K562 (cell line): ENCODE measurements around the gene DSTYK. TPM values are rescaled to one million over a fixed set of nuclear protein-coding genes. Genes with fewer than 3 reads are reported as not detected.
A peak's percentile ranks its signal among the peaks of the same experiment; 100 is the strongest.

ENCODE experiments used
- BACH1 ChIP-seq: fragments of 200-800 bp; sonication (Bioruptor generic); IDR thresholded peaks from 2 replicates; pipeline ENCODE4 v1.6.1; 2016; ENCODE audit warnings: missing genetic modification characterization, missing compliant biosample characterization
- BCL6 ChIP-seq: fragments of 250-450 bp; sonication (Bioruptor Pico); IDR thresholded peaks from 2 replicates; pipeline ENCODE4 v1.4.0; 2020
- CAMTA2 ChIP-seq: fragments of 250-450 bp; sonication (Bioruptor Pico); conservative IDR thresholded peaks from 2 replicates; pipeline ENCODE4 v1.5.1; 2022
- CC2D1A ChIP-seq: fragments of 450-650 bp; IDR thresholded peaks from 2 replicates; pipeline ENCODE4 v1.6.1; 2017; ENCODE audit warnings: mild to moderate bottlenecking
- CEBPB ChIP-seq: fragments of 450-650 bp; IDR thresholded peaks from 2 replicates; pipeline ENCODE4 v1.6.1; 2016; ENCODE audit warnings: missing genetic modification characterization, missing compliant biosample characterization
- CHD4 ChIP-seq: fragments of 200-600 bp; sonication (generic); IDR thresholded peaks from 3 replicates; pipeline ENCODE4 v1.6.1; 2012; ENCODE audit warnings: low read depth, mild to moderate bottlenecking, mixed read lengths, low read length, inconsistent platforms; ENCODE audit not compliant: insufficient read depth, insufficient replicate concordance, poor library complexity, severe bottlenecking
- CREB3L1 ChIP-seq: fragments of 450-650 bp; IDR thresholded peaks from 2 replicates; pipeline ENCODE4 v1.6.1; 2014; ENCODE audit warnings: low read depth, mild to moderate bottlenecking, moderate library complexity, borderline replicate concordance
- DEAF1 ChIP-seq: fragments of 450-650 bp; formaldehyde crosslinking; IDR thresholded peaks from 2 replicates; pipeline ENCODE4 v1.4.0; 2020; ENCODE audit warnings: mild to moderate bottlenecking, moderate library complexity
- DNMT1 ChIP-seq: fragments of 450-650 bp; IDR thresholded peaks from 2 replicates; pipeline ENCODE4 v1.6.1; 2016; ENCODE audit warnings: antibody characterized with exemption, mild to moderate bottlenecking
- ELK1 ChIP-seq: sonication (generic); formaldehyde crosslinking; IDR thresholded peaks from 2 replicates; pipeline ENCODE4 v1.8.1; 2022; ENCODE audit warnings: missing genetic modification reagents
- ETS1 ChIP-seq: conservative IDR thresholded peaks from 2 replicates; pipeline ENCODE4 v1.6.1; 2011; ENCODE audit warnings: low read depth, mild to moderate bottlenecking, low read length; ENCODE audit not compliant: control insufficient read depth
- FOS ChIP-seq: IDR thresholded peaks from 3 replicates; pipeline ENCODE4 v1.6.1; 2011; ENCODE audit not compliant: insufficient read length; ENCODE audit errors: extremely low read depth
- FOXP1 ChIP-seq: sonication (generic); formaldehyde crosslinking; IDR thresholded peaks from 2 replicates; pipeline ENCODE4 v1.8.0; 2022; ENCODE audit warnings: mild to moderate bottlenecking, missing genetic modification reagents
- GTF2E2 ChIP-seq: fragments of 200-800 bp; sonication (Bioruptor generic); IDR thresholded peaks from 2 replicates; pipeline ENCODE4 v1.6.1; 2016; ENCODE audit warnings: missing genetic modification characterization, missing compliant biosample characterization
- HDAC2 ChIP-seq: fragments of 450-650 bp; IDR thresholded peaks from 2 replicates; pipeline ENCODE4 v1.6.1; 2016; ENCODE audit warnings: mild to moderate bottlenecking
- KLF16 ChIP-seq: IDR thresholded peaks from 2 replicates; pipeline ENCODE4 v1.6.1; 2016; ENCODE audit warnings: antibody characterized with exemption
- MCM2 ChIP-seq: fragments of 450-650 bp; IDR thresholded peaks from 2 replicates; pipeline ENCODE4 v1.6.1; 2017; ENCODE audit warnings: low read depth, mild to moderate bottlenecking
- MED1 ChIP-seq: sonication (generic); formaldehyde crosslinking; IDR thresholded peaks from 2 replicates; pipeline ENCODE4 v1.8.1; 2023; ENCODE audit warnings: missing genetic modification reagents, borderline replicate concordance
- NFIX ChIP-seq: fragments of 250-450 bp; sonication (Bioruptor Pico); IDR thresholded peaks from 2 replicates; pipeline ENCODE4 v1.4.0; 2020; ENCODE audit warnings: low read depth, mild to moderate bottlenecking, moderate library complexity
- PHF21A ChIP-seq: fragments of 450-650 bp; IDR thresholded peaks from 2 replicates; pipeline ENCODE4 v1.6.1; 2017; ENCODE audit warnings: low read depth, borderline replicate concordance
- POLR2A ChIP-seq: fragments of 450-650 bp; conservative IDR thresholded peaks from 2 replicates; pipeline ENCODE4 v1.6.1; 2016
- USF1 ChIP-seq: sonication (generic); formaldehyde crosslinking; IDR thresholded peaks from 2 replicates; pipeline ENCODE4 v1.9.0; 2022; ENCODE audit warnings: mild to moderate bottlenecking, missing genetic modification reagents
- ZNF197 ChIP-seq: fragments of 200-800 bp; sonication (Bioruptor generic); IDR thresholded peaks from 2 replicates; pipeline ENCODE4 v1.6.1; 2016; ENCODE audit warnings: low read depth, missing genetic modification characterization, missing compliant biosample characterization
- ZNF316 ChIP-seq: fragments of 450-650 bp; IDR thresholded peaks from 2 replicates; pipeline ENCODE4 v1.6.1; 2016
- ZNF764 ChIP-seq: fragments of 250-450 bp; sonication (Bioruptor Pico); IDR thresholded peaks from 2 replicates; pipeline ENCODE4 v1.4.0; 2020; ENCODE audit warnings: low read depth, mild to moderate bottlenecking, moderate library complexity
- polyA plus RNA-seq, 8 experiments: library from polyadenylated mRNA; depleted of rRNA in 4 of 8; stranded (reverse) in 5 of 8; unstranded in 3 of 8; fragments of >200 nt; fragmentation: Nextera tagmentation in 2 of 8; fragmentation: Illumina TruSeq in 1 of 8; extraction: Ambion mirVana in 2 of 8; extraction: Trizol in 1 of 8; gene quantifications; 2 replicates each; pipeline versions ENCODE4 v1.2.1 to v1.2.3, GENCODE V29; 2011 to 2014; ENCODE audit warnings: inconsistent platforms in 1 of 8, missing spikeins in 1 of 8
- total RNA-seq, 7 experiments: library from RNA; depleted of rRNA in 6 of 7; stranded (reverse); fragments of >200 nt in 6 of 7; fragmentation: Illumina TruSeq in 2 of 7; extraction: Trizol in 2 of 7; gene quantifications; 2 replicates each; pipeline versions ENCODE4 v1.2.1 to v1.2.3, GENCODE V29; 2011 to 2021; ENCODE audit warnings: low replicate concordance in 1 of 7

The DSTYK gene
- total and polyA plus RNA-seq, 9 of the 15 experiments (the other 6 are each of a cell fraction or from before 2014, with no cell fraction given): 4.2 to 7.1 (median 6.2) TPM

GRCh38 chr1:205170532-205171269, 40.8 kb downstream of the DSTYK start (continued):
- no peak for TF ChIP-seq FOS
- TF ChIP-seq KLF16: no peak
- no peak for TF ChIP-seq ZNF764 (CRISPR knock-in tag)
- no peak for TF ChIP-seq MCM2
- no peak for TF ChIP-seq ZNF316
- TF ChIP-seq HDAC2: 0 out of 2 replicates have a peak, but pooled peaks have one; percentile 42
- no peak for TF ChIP-seq USF1 (CRISPR knock-in tag)
- TF ChIP-seq FOXP1 (CRISPR knock-in tag): no peak
- TF ChIP-seq DEAF1 (CRISPR knock-in tag): no peak
- no peak; the same call in 1 of the 2 replicates for TF ChIP-seq ZNF197 (CRISPR knock-in tag)
- TF ChIP-seq CHD4: no peak
- no peak for TF ChIP-seq NFIX
- TF ChIP-seq MED1 (CRISPR knock-in tag): no peak
- TF ChIP-seq BCL6 (CRISPR knock-in tag): 0 out of 2 replicates have a peak, but pooled peaks have one; percentile 5
- no peak for TF ChIP-seq DNMT1
- TF ChIP-seq CREB3L1: no peak; the same call in 1 of the 2 replicates
- peak; percentile 95 for TF ChIP-seq CC2D1A
- no peak for TF ChIP-seq POLR2A
- TF ChIP-seq GTF2E2: 0 out of 2 replicates have a peak, but pooled peaks have one; percentile 64
- TF ChIP-seq ELK1: no peak
- TF ChIP-seq ETS1: no peak
- no peak for TF ChIP-seq CEBPB (tag)
- no peak for TF ChIP-seq PHF21A
- TF ChIP-seq BACH1 (tag): no peak; the same call in 1 of the 2 replicates
- no peak for TF ChIP-seq CAMTA2 (CRISPR knock-in tag)
